WI38 (cell line): ENCODE data around the gene KNL1.
"Not testable (repeated sequence)": the region's sequence is repeated elsewhere in the genome, so short reads cannot be mapped to it uniquely, and the experiment has no call there.

ENCODE experiments used
- H3K4me3 ChIP-seq: 2 replicates; pipeline ENCODE4 v1.5.1; 2011; ENCODE audit warnings: low read depth, mild to moderate bottlenecking, control low read depth, low read length
- TF ChIP-seq, protein P1 (sequence below): IDR thresholded peaks from 2 replicates; pipeline ENCODE4 v1.5.1; 2012; ENCODE audit warnings: low read depth, mild to moderate bottlenecking, control low read depth, low read length

Gene KNL1

GRCh38 chr15:40660686-40661085 lies 66.6 kb downstream of the KNL1 start:
- no peak overlapping the region for H3K4me3 ChIP-seq
- TF ChIP-seq, protein P1, sequence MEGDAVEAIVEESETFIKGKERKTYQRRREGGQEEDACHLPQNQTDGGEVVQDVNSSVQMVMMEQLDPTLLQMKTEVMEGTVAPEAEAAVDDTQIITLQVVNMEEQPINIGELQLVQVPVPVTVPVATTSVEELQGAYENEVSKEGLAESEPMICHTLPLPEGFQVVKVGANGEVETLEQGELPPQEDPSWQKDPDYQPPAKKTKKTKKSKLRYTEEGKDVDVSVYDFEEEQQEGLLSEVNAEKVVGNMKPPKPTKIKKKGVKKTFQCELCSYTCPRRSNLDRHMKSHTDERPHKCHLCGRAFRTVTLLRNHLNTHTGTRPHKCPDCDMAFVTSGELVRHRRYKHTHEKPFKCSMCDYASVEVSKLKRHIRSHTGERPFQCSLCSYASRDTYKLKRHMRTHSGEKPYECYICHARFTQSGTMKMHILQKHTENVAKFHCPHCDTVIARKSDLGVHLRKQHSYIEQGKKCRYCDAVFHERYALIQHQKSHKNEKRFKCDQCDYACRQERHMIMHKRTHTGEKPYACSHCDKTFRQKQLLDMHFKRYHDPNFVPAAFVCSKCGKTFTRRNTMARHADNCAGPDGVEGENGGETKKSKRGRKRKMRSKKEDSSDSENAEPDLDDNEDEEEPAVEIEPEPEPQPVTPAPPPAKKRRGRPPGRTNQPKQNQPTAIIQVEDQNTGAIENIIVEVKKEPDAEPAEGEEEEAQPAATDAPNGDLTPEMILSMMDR: no peak

DNA sequence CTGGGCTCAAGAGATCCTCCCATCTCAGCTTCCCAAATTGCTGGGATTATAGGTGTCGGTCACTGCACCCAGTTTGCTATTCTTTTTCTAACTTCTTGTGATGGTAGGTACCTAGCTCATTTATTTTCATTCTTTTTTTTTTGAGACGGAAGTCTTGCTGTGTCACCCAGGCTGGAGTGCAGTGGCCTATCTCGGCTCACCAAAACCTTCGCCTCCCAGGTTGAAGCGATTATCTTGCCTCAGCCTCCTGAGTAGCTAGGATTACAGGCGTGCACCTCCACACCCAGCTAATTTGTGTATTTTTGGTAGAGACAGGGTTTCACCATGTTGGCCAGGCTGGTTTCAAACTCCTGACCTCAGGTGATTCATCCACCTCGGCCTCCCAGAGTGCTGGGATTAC lies 70.9 kb downstream of the KNL1 start:
- H3K4me3 ChIP-seq: no peak overlapping the region
- TF ChIP-seq, protein P1: no peak

DNA sequence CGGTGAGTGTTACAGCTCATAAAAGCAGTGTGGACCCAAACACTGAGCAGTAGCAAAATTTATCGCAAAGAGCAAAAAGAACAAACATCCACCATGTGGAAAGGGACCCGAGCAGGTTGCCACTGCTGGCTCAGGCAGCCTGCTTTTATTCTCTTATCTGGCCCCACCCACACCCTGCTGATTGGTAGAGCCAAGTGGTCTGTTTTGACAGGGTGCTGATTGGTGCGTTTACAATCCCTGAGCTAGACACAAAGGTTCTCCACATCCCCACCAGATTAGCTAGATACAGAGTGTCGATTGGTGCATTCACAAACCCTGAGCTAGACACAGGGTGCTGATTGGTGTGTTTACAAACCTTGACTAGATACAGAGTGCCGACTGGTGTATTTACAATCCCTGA lies 82.2 kb downstream of the KNL1 start:
- not testable (repeated sequence) for H3K4me3 ChIP-seq

- H3K4me3 ChIP-seq: not testable (repeated sequence)
These were observed 82.9 kb downstream of the KNL1 start for GRCh38 chr15:40676906-40677305.

- TF ChIP-seq, protein P1: no peak
- H3K4me3 ChIP-seq: no peak overlapping the region
These were observed 86.1 kb downstream of the KNL1 start for GRCh38 chr15:40680151-40680550.

DNA sequence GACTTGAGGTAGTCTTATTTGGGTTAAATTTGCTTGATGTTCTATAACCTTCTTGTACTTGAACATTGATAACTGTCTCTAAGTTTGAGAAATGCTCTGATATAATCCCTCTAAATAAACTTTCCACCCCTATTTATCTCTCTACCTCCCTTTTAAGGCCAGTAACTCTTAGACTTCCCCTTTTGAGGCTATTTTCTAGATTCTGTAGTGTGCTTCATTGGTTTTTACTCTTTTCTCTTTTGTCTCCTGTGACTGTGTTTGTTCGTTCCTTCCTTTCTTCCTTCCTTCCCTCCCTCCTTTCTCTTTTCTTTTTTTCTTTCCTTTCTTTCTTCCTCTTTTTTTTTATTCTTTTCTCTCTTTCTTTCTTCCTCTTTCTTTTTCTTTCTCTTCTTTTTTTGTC lies 86.9 kb downstream of the KNL1 start:
- H3K4me3 ChIP-seq: not testable (repeated sequence)

GRCh38 chr15:40684381-40684780 lies 90.3 kb downstream of the KNL1 start:
- no peak overlapping the region for H3K4me3 ChIP-seq
- TF ChIP-seq, protein P1: no peak

DNA sequence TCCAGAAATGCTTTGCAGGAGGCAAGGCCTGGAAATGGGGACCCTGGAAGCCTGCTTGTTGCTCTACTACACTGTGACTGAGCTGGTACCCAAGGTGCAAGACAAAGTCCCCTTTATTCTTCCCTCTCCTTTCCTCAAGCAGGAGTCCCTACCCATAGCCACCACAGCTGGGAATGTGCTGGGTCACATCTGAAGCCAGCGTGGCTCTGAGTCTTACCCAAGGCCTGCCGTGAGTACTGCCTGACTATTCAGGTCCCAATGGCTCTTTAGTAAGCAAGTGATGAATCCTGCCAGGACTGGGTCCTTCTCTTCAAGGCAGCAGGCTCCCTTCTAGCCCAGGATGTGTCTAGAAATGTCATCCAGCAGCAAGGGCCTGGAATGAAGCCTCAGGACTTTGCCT lies 91.3 kb downstream of the KNL1 start:
- no peak overlapping the region for H3K4me3 ChIP-seq
- TF ChIP-seq, protein P1: no peak

- no peak overlapping the region for H3K4me3 ChIP-seq
- TF ChIP-seq, protein P1: no peak
These were observed 95.1 kb downstream of the KNL1 start for GRCh38 chr15:40688932-40689799.
